NCI-H2107 treated with DMSO at 0.1 percent for 48 hours (cell line): Measurements from ENCODE around the gene SCMH1.

Source experiments
- DNase-seq: peaks from one replicate; lab custom pipeline; 2025; ENCODE audit not compliant: unreplicated experiment; lab: John Stamatoyannopoulos, UW

SCMH1 gene

GRCh38 chr1:41033272-41033671 is 208.8 kb downstream of the SCMH1 start:
- no peak for DNase-seq

GRCh38 chr1:41032147-41032546 is 210.0 kb downstream of the SCMH1 start:
- DNase-seq: no peak

- no peak for DNase-seq
These were observed 211.1 kb downstream of the SCMH1 start for GRCh38 chr1:41030872-41031616.

GRCh38 chr1:41028034-41028642 is 214.0 kb downstream of the SCMH1 start:
- no peak for DNase-seq

- DNase-seq: no peak
These were observed 215.9 kb downstream of the SCMH1 start for GRCh38 chr1:41025979-41026819.

GRCh38 chr1:41024953-41025352 is 217.2 kb downstream of the SCMH1 start:
- DNase-seq: no peak

GRCh38 chr1:41023279-41023990 is 218.7 kb downstream of the SCMH1 start:
- DNase-seq: no peak

- no peak for DNase-seq
These were observed 219.7 kb downstream of the SCMH1 start for GRCh38 chr1:41022424-41022823.

GRCh38 chr1:41021526-41022308 is 220.4 kb downstream of the SCMH1 start, which contains the start of gene SLFNL1:
SLFNL1 (minus strand) TSS chr1:41021725; CDS start chr1:41020660, 1,065 bp downstream.
- DNase-seq: no peak

GRCh38 chr1:41020654-41021053 is 221.5 kb downstream of the SCMH1 start:
- no peak for DNase-seq

- no peak for DNase-seq
These were observed 222.0 kb downstream of the SCMH1 start for GRCh38 chr1:41020109-41020576.

- no peak for DNase-seq
These were observed 222.8 kb downstream of the SCMH1 start for GRCh38 chr1:41019353-41019745.

GRCh38 chr1:41018018-41018410 is 224.1 kb downstream of the SCMH1 start:
- no peak for DNase-seq

GRCh38 chr1:41017141-41018017 is 224.7 kb downstream of the SCMH1 start:
- DNase-seq: no peak

- no peak for DNase-seq
These were observed 226.1 kb downstream of the SCMH1 start for GRCh38 chr1:41015897-41016470.

GRCh38 chr1:41015281-41015896 is 226.7 kb downstream of the SCMH1 start:
- DNase-seq: no peak

- DNase-seq: no peak
These were observed 227.2 kb downstream of the SCMH1 start for GRCh38 chr1:41014871-41015270.

GRCh38 chr1:41013796-41014195 is 228.3 kb downstream of the SCMH1 start:
- no peak for DNase-seq
